GM12873 (cell line): ENCODE data around the gene TSKS.

Source experiments
- CTCF ChIP-seq: IDR thresholded peaks from 2 replicates; pipeline ENCODE4 v1.5.1; 2012; ENCODE audit warnings: low read depth, mild to moderate bottlenecking, moderate library complexity, low read length, control low read depth; ENCODE audit not compliant: insufficient read depth; ENCODE audit errors: missing control alignments

Gene TSKS, protein sequence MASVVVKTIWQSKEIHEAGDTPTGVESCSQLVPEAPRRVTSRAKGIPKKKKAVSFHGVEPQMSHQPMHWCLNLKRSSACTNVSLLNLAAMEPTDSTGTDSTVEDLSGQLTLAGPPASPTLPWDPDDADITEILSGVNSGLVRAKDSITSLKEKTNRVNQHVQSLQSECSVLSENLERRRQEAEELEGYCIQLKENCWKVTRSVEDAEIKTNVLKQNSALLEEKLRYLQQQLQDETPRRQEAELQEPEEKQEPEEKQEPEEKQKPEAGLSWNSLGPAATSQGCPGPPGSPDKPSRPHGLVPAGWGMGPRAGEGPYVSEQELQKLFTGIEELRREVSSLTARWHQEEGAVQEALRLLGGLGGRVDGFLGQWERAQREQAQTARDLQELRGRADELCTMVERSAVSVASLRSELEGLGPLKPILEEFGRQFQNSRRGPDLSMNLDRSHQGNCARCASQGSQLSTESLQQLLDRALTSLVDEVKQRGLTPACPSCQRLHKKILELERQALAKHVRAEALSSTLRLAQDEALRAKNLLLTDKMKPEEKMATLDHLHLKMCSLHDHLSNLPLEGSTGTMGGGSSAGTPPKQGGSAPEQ

GRCh38 chr19:49763230-49763629 is at the start of gene TSKS:
Gene TSKS (minus strand): TSS chr19:49763306. CDS start chr19:49763247, 59 bp downstream.
- no peak for TF ChIP-seq CTCF

- no peak for TF ChIP-seq CTCF
Observed at GRCh38 chr19:49812452-49812996, 49.4 kb upstream of the TSKS start.

- TF ChIP-seq CTCF, result no peak
Observed at GRCh38 chr19:49811328-49811727, 48.2 kb upstream of the TSKS start.

- no peak for TF ChIP-seq CTCF
Observed at GRCh38 chr19:49809941-49810389, 46.9 kb upstream of the TSKS start.

DNA sequence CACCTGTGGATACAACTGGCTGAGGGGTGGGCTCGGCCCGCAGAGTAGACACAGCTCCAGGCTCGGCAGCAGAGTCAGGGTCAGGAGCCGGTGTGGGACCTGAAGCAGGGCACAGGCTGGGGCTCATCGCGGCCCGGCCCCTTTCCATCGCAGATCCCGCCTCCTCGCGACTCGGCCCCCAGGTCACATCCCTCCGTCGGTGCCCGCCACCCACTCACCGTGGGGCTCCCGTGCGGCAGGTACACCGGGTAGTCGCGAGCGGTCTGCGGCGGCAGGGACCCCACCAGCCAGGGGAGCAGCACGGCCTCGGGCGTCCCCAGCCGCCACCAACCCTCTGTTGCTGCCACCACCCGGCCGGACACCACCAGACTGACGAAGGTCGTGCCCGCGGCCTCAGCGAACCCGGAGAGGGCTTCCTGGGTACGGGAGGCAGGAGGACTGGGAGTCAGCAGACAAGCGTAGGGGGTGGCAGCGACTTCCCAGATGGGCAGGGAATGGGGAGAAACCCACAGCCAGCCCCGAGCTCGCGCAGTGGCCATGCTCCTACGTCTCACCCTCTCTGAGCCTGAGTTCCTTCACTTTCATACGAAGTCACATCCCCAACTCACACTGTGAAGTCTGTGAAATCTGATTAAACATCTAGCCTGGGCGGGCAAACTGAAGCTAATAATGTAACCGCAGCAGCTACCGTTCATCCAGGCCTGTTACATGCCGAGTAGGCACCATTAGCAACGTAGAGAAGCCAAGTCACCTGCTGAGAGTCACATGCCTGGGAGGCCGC is 46.2 kb upstream of the TSKS start:
- TF ChIP-seq CTCF, result peak; percentile 3

GRCh38 chr19:49808711-49809159 is 45.6 kb upstream of the TSKS start:
- TF ChIP-seq CTCF, result no peak
